ENCODE results near the gene GTF2A1.

Gene GTF2A1

GRCh38 chr14:81219759-81220579 lies 790 bp downstream of the GTF2A1 start:
- TF ChIP-seq CTCF (conservative IDR thresholded peaks at IDR 0.05; ENCODE audit: low read depth, low read length): no peak
- H3K4me3 ChIP-seq (ENCODE audit: low read length): peak overlapping the region; percentile 95
- no peak for DNase-seq (ENCODE audit: low read depth)

DNA sequence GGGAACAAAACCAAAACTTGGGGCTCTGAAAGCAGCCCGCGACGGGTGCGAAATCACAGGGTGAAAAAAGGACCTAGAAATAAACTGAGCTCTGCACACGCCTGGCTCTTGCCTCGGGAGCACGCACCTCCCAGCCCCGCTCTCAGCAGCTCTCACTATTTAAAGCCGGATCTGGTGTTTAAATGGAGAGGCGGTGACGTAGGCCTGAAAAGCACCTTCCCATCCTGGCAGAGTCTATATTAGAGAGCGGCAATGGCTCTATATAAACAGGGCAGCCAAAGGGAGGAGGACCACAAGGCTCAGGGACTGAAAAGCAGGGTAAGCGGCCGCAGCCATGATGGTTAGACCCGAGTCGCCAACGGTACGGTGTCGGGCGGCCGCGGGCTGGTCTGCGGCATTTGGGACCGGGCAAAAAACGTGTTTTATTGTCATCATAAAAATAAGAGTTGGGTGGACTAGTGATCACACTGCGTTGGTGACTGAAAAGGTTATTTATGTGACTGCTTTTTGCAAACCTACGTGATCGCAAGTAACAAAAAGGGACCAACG lies 1.5 kb downstream of the GTF2A1 start:
- H3K4me3 ChIP-seq (ENCODE audit: low read length): peak overlapping the region; percentile 95
- peak; percentile 94 for DNase-seq (ENCODE audit: low read depth)
- no peak for TF ChIP-seq CTCF (conservative IDR thresholded peaks at IDR 0.05; ENCODE audit: low read depth, low read length)

- DNase-seq (ENCODE audit: low read depth): no peak
- peak; percentile 54 for TF ChIP-seq CTCF (conservative IDR thresholded peaks at IDR 0.05; ENCODE audit: low read depth, low read length)
- no peak overlapping the region for H3K4me3 ChIP-seq (ENCODE audit: low read length)
Observed at GRCh38 chr14:81211844-81212243, 8.9 kb downstream of the GTF2A1 start.

DNA sequence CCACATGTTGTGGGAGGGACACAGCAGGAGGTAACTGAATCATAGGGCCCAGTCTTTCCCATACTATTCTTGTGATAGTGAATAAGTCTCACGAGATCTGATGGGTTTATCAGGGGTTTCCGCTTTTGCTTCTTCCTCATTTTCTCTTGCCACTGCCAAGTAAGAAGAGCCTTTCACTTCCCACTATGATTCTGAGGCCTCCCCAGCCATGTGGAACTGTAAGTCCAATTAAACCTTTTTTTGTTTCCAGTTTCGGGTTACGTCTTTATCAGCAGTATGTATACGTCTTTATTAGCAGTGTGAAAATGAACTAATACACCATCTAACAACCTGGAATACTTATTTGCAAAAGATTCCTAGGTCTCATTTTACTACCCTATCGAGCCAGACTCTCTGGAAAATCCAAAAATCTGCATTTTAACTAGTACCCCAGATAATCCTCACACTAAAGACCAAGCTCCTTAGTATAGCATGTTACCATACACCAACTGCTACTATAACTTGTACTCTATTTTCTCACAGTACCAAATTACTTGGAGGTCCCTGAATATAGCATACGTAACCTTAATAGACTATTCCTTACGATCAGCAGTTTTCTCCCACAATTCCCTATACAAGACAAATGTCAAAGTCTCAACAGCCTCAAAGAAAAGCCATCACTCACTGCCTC lies 11.5 kb downstream of the GTF2A1 start:
- no peak for DNase-seq (ENCODE audit: low read depth)
- H3K4me3 ChIP-seq (ENCODE audit: low read length): no peak overlapping the region
- no peak for TF ChIP-seq CTCF (conservative IDR thresholded peaks at IDR 0.05; ENCODE audit: low read depth, low read length)

GRCh38 chr14:81208489-81208888 lies 12.3 kb downstream of the GTF2A1 start:
- H3K4me3 ChIP-seq (ENCODE audit: low read length): no peak overlapping the region
- TF ChIP-seq CTCF (conservative IDR thresholded peaks at IDR 0.05; ENCODE audit: low read depth, low read length): no peak

GRCh38 chr14:81206115-81206514 lies 14.6 kb downstream of the GTF2A1 start:
- no peak for DNase-seq (ENCODE audit: low read depth)
- TF ChIP-seq CTCF (conservative IDR thresholded peaks at IDR 0.05; ENCODE audit: low read depth, low read length): no peak

More at GRCh38 chr14:81208489-81208888, 12.3 kb downstream of the GTF2A1 start:
- no peak for DNase-seq (ENCODE audit: low read depth)

More at GRCh38 chr14:81206115-81206514, 14.6 kb downstream of the GTF2A1 start:
- H3K4me3 ChIP-seq (ENCODE audit: low read length): no peak overlapping the region

All from retinal pigment epithelial cell (primary cell).